Ramos (cell line): ENCODE measurements around the gene ZBTB8A.

Experiments
- in situ Hi-C: fragments of 300-500 bp; cut with MboI; formaldehyde crosslinking; loops from one replicate; pipeline ENCODE4 v1.14.3; 2022; ENCODE audit warnings: low sequenced_read_pairs; ENCODE audit not compliant: unreplicated experiment

The ZBTB8A gene

DNA sequence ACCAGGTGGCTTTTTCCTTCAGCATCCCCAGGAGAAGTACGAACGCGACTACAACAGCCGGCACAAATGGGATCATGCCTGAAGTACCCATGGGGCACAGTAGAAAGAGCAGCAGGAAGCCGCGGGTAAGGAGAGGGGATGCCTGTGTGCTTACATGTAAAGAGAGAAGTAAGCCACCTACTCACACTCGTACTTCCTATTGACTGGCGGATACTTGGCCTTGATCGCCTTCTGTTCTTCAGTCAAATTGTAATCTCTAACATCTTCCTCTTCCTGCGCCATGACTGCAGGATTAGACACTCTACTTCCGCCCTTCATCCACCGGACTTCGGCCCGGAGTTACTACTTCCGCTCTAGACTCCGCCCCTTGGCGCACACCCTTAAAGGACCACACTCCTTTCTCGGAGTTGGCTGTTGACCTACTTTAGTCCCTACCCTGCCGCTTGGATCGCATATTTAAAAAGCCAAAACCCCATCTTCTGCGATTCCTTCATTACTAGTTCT lies 111.1 kb downstream of the ZBTB8A start, which contains the start of gene ZBTB8OS:
TSS of gene ZBTB8OS (minus strand) at position 303 of the 504 bp plus-strand sequence. CDS start at position 282, 21 bp downstream.
- in situ Hi-C loops, result no loop called here

DNA sequence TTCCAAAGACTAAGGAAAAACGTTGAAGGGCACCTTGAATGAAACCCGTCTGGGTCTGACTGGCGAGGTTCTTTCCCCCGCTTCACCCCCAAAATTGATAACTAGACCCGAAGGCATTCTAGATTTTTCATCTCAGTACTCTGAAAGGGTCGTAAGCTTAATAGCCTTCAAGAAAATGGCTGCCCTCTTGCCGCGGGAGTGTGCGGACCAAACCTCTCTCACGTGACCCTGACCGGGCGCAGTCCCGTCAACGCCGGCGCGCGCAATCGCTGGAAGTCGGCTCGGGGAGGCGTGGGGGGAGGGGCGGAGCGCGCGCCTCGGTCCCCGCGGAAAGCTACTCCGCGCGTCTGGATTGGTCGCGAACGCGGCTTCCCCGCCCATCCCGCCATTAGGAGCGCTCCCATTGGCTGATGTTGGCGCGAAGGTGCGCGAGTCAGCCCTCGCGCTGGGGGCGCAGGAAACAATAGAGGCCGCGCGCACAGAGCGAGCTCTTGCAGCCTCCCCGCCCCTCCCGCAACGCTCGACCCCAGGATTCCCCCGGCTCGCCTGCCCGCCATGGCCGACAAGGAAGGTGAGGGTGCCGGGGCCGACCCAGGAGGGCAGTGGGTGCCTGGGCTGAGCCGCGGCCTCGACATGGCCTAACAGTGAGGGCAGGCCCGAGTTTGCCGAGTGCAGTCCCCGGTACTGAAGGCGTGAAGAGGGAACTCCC lies 111.7 kb downstream of the ZBTB8A start, which contains the start of gene RBBP4:
TSS of gene RBBP4 (plus strand) at position 457 of the 709 bp plus-strand sequence. CDS start at position 556, 99 bp downstream.
- in situ Hi-C loops, result no loop called here

DNA sequence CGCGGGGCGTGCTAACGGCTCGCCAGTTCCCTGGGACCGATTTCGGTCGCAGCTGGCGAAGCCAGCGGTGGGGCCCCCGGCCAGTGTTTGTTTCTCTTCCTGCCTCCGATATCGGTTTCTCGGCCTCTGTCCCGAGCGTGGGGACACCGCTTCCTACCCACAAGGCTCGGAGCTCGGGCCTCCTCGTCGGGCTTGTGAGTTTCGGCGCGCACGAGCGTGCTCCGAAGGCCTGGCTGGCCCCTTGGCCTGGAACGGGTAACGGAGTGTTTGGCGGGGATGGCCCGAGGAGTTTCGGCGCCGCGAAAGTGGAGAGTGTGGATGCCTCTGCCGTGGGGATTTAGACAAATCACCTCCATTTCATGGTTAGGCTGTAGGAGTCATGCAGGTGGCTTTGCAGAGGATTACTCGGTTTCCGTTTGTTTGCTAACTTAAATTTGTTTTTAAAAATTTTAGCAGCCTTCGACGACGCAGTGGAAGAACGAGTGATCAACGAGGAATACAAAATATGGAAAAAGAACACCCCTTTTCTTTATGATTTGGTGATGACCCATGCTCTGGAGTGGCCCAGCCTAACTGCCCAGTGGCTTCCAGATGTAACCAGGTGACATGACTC lies 112.3 kb downstream of the ZBTB8A start:
- in situ Hi-C loops, result no loop called here

DNA sequence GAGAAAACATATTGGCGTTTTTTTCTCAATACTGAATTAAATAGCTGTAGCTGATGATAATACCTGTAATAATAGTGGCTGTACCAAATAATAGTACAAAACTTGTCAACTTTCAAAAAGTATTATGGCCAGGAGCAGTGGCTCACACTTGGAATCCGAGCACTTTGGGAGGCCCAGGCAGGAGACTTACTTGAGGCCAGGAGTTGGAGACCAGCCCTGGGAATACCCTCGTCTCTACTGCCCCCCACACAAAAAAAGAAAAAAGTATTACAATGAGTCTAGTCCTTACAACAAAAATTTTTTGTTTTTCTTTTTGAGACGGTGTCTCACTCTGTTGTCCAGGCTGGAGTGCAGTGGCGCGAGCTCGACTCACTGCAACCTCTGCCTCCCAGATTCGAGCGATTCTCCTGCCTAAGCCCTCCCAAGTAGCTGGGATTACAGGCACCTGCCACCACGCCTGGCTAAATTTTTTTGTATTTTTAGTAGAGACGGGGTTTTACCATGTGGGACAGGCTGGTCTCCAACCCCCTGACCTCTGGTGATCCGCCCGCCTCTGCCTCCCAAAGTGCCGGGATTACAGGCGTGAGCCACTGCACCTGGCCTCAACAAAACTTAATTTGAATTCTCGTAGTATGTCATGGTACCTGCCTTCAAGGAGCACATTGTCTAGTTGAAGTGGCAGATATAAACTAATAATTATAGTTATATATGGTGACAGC lies 113.2 kb downstream of the ZBTB8A start:
- in situ Hi-C loops, result no loop called here
